Upper lobe of right lung (tissue), 1 donor: ENCODE results near the gene BID. TPM values are rescaled to one million over a fixed set of nuclear protein-coding genes. Genes with fewer than 3 reads are reported as not detected.
"Not testable (repeated sequence)": the region's sequence is repeated elsewhere in the genome, so short reads cannot be mapped to it uniquely, and the experiment has no call there.

ENCODE experiments used
- ATAC-seq: fragments of 200-7000 bp; cut with Tn5 transposase; one replicate; pipeline ENCODE4 v1.9.1; 2020; ENCODE audit warnings: mild to moderate bottlenecking, moderate library complexity
- DNase-seq: peaks from one replicate; pipeline ENCODE4 v3.0.0-alpha.2; 2020
- H3K27ac ChIP-seq: fragments of 200-600 bp; one replicate; pipeline ENCODE4 v1.8.0; 2022
- H3K27me3 ChIP-seq: fragments of 200-600 bp; one replicate; pipeline ENCODE4 v1.8.0; 2022; ENCODE audit warnings: mild to moderate bottlenecking
- H3K36me3 ChIP-seq: fragments of 200-600 bp; one replicate; pipeline ENCODE4 v1.8.0; 2022
- H3K4me1 ChIP-seq: fragments of 200-600 bp; one replicate; pipeline ENCODE4 v1.8.0; 2022
- H3K4me3 ChIP-seq: fragments of 200-600 bp; one replicate; pipeline ENCODE4 v1.8.0; 2022; ENCODE audit warnings: mild to moderate bottlenecking
- H3K9me3 ChIP-seq: fragments of 200-600 bp; one replicate; pipeline ENCODE4 v1.8.0; 2022
- CTCF ChIP-seq: fragments of 200-600 bp; IDR thresholded peaks from one replicate; pipeline ENCODE4 v1.8.0; 2022; ENCODE audit warnings: antibody characterized with exemption
- intact Hi-C: fragments of 100-400 bp; cut with DNase I; formaldehyde crosslinking; loops from one replicate; pipeline ENCODE4 v1.11.0; 2022
- total RNA-seq: library from RNA; stranded (reverse); fragmentation: NEBNext Ultra II Directional; extraction: Animal tissue kit (Norgen Biotek cat#: 25700); gene quantifications from one replicate; pipeline ENCODE4 v1.2.1, GENCODE V29; 2021
- donor health status: DM: no; HTN: yes; CAD: no; lungs with severe emphysema.

The BID gene
- total RNA-seq, 1 donor from 2014 or later = 22.8 TPM

GRCh38 chr22:17767233-17768065 is 6.8 kb downstream of the BID start:
- ATAC-seq = no peak
- H3K36me3 ChIP-seq = no peaks in the 10 kb centered on the region
- no peak for DNase-seq
- no peaks in the 10 kb centered on the region for H3K9me3 ChIP-seq
- peaks cover 14% of the 10 kb centered on the region for H3K4me1 ChIP-seq
- H3K27ac ChIP-seq = no peak overlapping the region
- intact Hi-C loops = no loop called here
- H3K4me3 ChIP-seq = no peak overlapping the region
- no peak for TF ChIP-seq CTCF
- no peaks in the 10 kb centered on the region for H3K27me3 ChIP-seq

GRCh38 chr22:17764852-17765251 is 9.4 kb downstream of the BID start:
- H3K27me3 ChIP-seq, H3K9me3 ChIP-seq, H3K36me3 ChIP-seq, H3K27ac ChIP-seq, H3K4me3 ChIP-seq, ATAC-seq, H3K4me1 ChIP-seq, DNase-seq, intact Hi-C loops: not testable (repeated sequence)

- no peak for TF ChIP-seq CTCF
- Histone ChIP-seq H3K27me3 (no peaks in the 10 kb centered on the region), H3K36me3 (no peaks in the 10 kb centered on the region), H3K4me3 (no peak overlapping the region), H3K9me3 (no peaks in the 10 kb centered on the region), H3K4me1 (no peaks in the 10 kb centered on the region), H3K27ac (no peak overlapping the region)
- intact Hi-C loops = no loop called here
- DNase-seq = no peak
- ATAC-seq = no peak
These were observed 10.2 kb downstream of the BID start for GRCh38 chr22:17764036-17764435.

GRCh38 chr22:17763442-17763841 is 10.8 kb downstream of the BID start:
- ATAC-seq, intact Hi-C loops, H3K4me1 ChIP-seq, H3K4me3 ChIP-seq, DNase-seq, H3K36me3 ChIP-seq, H3K27ac ChIP-seq, H3K9me3 ChIP-seq, H3K27me3 ChIP-seq: not testable (repeated sequence)

- Histone ChIP-seq H3K27me3 (no peaks in the 10 kb centered on the region), H3K27ac (no peak overlapping the region), H3K9me3 (no peaks in the 10 kb centered on the region), H3K4me1 (no peaks in the 10 kb centered on the region), H3K36me3 (no peaks in the 10 kb centered on the region), H3K4me3 (no peak overlapping the region)
- no peak for DNase-seq
- TF ChIP-seq CTCF = no peak
- intact Hi-C loops = no loop called here
- no peak for ATAC-seq
These were observed 13.2 kb downstream of the BID start for GRCh38 chr22:17761138-17761488.

- DNase-seq = no peak
- intact Hi-C loops = no loop called here
- H3K4me3 ChIP-seq = no peak overlapping the region
- TF ChIP-seq CTCF = peak; percentile 20
- no peak overlapping the region for H3K27ac ChIP-seq
- no peaks in the 10 kb centered on the region for H3K36me3 ChIP-seq
- no peaks in the 10 kb centered on the region for H3K9me3 ChIP-seq
- peak; percentile 25 for ATAC-seq
- no peaks in the 10 kb centered on the region for H3K27me3 ChIP-seq
- H3K4me1 ChIP-seq = no peaks in the 10 kb centered on the region
These were observed 19.9 kb downstream of the BID start for GRCh38 chr22:17754233-17754925.
